ENCODE data around the gene CLCNKB. TPM values are rescaled to one million over a fixed set of nuclear protein-coding genes. Genes with fewer than 3 reads are reported as not detected.
"Not testable (repeated sequence)": the region's sequence is repeated elsewhere in the genome, so short reads cannot be mapped to it uniquely, and the experiment has no call there.

Gene CLCNKB
- total and polyA plus RNA-seq, 2 of the 13 experiments (the other 11 are each of a cell fraction or from before 2014, with no cell fraction given), result 0.04 TPM; not detected in 1

GRCh38 chr1:16033103-16033632 lies 10.4 kb upstream of the CLCNKB start:
- H4K20me1 ChIP-seq (ENCODE audit: insufficient read depth, low read length); FAIRE-seq; BruUV-seq (replicated peaks); POLR2A ChIA-PET; H3K27ac ChIP-seq (ENCODE audit: extremely low read length, insufficient read depth, low read length); H3K36me3 ChIP-seq (replicated peaks in 1 of 2; ENCODE audit: control insufficient read depth in 1 of 2, insufficient read depth in 2 of 2, low read length in 2 of 2); DNase-seq (ENCODE audit: low spot score); H2AFZ ChIP-seq (ENCODE audit: low read length); H3K9me3 ChIP-seq (ENCODE audit: low read length); ATAC-seq; H3K4me3 ChIP-seq (replicated peaks in 1 of 3; ENCODE audit: insufficient read depth in 1 of 3, low read depth in 2 of 3, low read length in 3 of 3); H3K4me2 ChIP-seq (ENCODE audit: low read depth, low read length); H3K79me2 ChIP-seq (ENCODE audit: insufficient read depth, low read length); in situ Hi-C loops (cut with HindIII; ENCODE audit: extremely low pct_ligation_motif_present, low pct_unique_long_range_greater_than_20kb); H3K4me1 ChIP-seq (ENCODE audit: insufficient read depth, low read length); H3K9ac ChIP-seq (ENCODE audit: insufficient read depth, low read depth, low read length): not testable (repeated sequence)
- intact Hi-C loops (cut with micrococcal nuclease; ENCODE audit: unreplicated experiment), result loop anchor here (2.0 kb wide), 2 partner anchors 24 kb away; no protein-coding TSS in a partner anchor
- TF ChIP-seq HDAC2 (CRISPR knock-in tag; IDR thresholded peaks at IDR 0.05) (0 out of 2 replicates have a peak, but pooled peaks have one; percentile 11), NRL (CRISPR knock-in tag; IDR thresholded peaks at IDR 0.05; ENCODE audit: borderline replicate concordance) (0 out of 2 replicates have a peak, but pooled peaks have one; percentile 12), ZNF629 (CRISPR knock-in tag; conservative IDR thresholded peaks at IDR 0.05) (peak; percentile 76), CBX5 (CRISPR knock-in tag; IDR thresholded peaks at IDR 0.05; ENCODE audit: borderline replicate concordance) (peak; percentile 8; the same call in 1 of the 2 replicates), ZNF768 (CRISPR knock-in tag; IDR thresholded peaks at IDR 0.05) (0 out of 2 replicates have a peak, but pooled peaks have one; percentile 7)
- peaks cover 9 to 22% of the 10 kb centered on the region in 2 experiments; a peak in 4 of 5 replicates for H3K27me3 ChIP-seq (ENCODE audit: control insufficient read depth in 1 of 2, insufficient read depth in 2 of 2, low read length in 2 of 2)
- 59% methylated on average over 7 of the region's 7 CpGs for WGBS (ENCODE audit: low lambda C conversion rate)
- CTCF ChIA-PET (ENCODE audit: low intra/inter-chr PET ratio, low total read pairs), result interaction anchor here (0.7 to 2.0 kb wide), 2 partner anchors 23 to 24 kb away, joined by 3 to 16 read pairs; no protein-coding TSS in a partner anchor

- in situ Hi-C loops (cut with HindIII; ENCODE audit: extremely low pct_ligation_motif_present, low pct_unique_long_range_greater_than_20kb); H3K36me3 ChIP-seq (replicated peaks in 1 of 2; ENCODE audit: control insufficient read depth in 1 of 2, insufficient read depth in 2 of 2, low read length in 2 of 2); H4K20me1 ChIP-seq (ENCODE audit: insufficient read depth, low read length); H3K4me1 ChIP-seq (ENCODE audit: insufficient read depth, low read length); H3K4me2 ChIP-seq (ENCODE audit: low read depth, low read length); ATAC-seq; H3K79me2 ChIP-seq (ENCODE audit: insufficient read depth, low read length); POLR2A ChIA-PET; DNase-seq (ENCODE audit: low spot score); FAIRE-seq; BruUV-seq (replicated peaks); H2AFZ ChIP-seq (ENCODE audit: low read length); intact Hi-C loops (cut with micrococcal nuclease; ENCODE audit: unreplicated experiment); H3K9ac ChIP-seq (ENCODE audit: insufficient read depth, low read depth, low read length); H3K27ac ChIP-seq (ENCODE audit: extremely low read length, insufficient read depth, low read length); H3K4me3 ChIP-seq (replicated peaks in 1 of 3; ENCODE audit: insufficient read depth in 1 of 3, low read depth in 2 of 3, low read length in 3 of 3); H3K9me3 ChIP-seq (ENCODE audit: low read length); CTCF ChIA-PET (ENCODE audit: low intra/inter-chr PET ratio, low total read pairs): not testable (repeated sequence)
- WGBS (ENCODE audit: low lambda C conversion rate), result 37% methylated on average over 10 of the region's 11 CpGs
- peaks cover 7 to 19% of the 10 kb centered on the region in 2 experiments; a peak in 3 of 5 replicates for H3K27me3 ChIP-seq (ENCODE audit: control insufficient read depth in 1 of 2, insufficient read depth in 2 of 2, low read length in 2 of 2)
Observed at GRCh38 chr1:16036461-16036860, 7.1 kb upstream of the CLCNKB start.

Data from HepG2 (cell line).